ENCODE data around the gene STS.

- TF ChIP-seq CTCF (IDR thresholded peaks at IDR 0.05; ENCODE audit: extremely low read depth in 1 of 2, insufficient read depth in 1 of 2, low read depth in 1 of 2, low read length in 2 of 2) (no peak), JUN (IDR thresholded peaks at IDR 0.05; ENCODE audit: borderline replicate concordance, insufficient read depth, insufficient read length, low read depth) (no peak), POLR2A (IDR thresholded peaks at IDR 0.05; ENCODE audit: low read depth, low read length) (no peak), EZH2 (IDR thresholded peaks at IDR 0.05; ENCODE audit: borderline replicate concordance, low read depth, low read length, severe bottlenecking) (no peak), POLR2AphosphoS5 (IDR thresholded peaks at IDR 0.05; ENCODE audit: insufficient read depth, low read depth, low read length) (no peak), MAX (IDR thresholded peaks at IDR 0.05; ENCODE audit: insufficient read depth, insufficient read length) (no peak), MYC (IDR thresholded peaks at IDR 0.05; ENCODE audit: low read depth, low read length) (no peak), GATA2 (IDR thresholded peaks at IDR 0.05; ENCODE audit: insufficient read depth, insufficient read length, low read depth, low read length) (no peak), FOS (IDR thresholded peaks at IDR 0.05; ENCODE audit: borderline replicate concordance, insufficient read depth, low read length) (no peak)
Observed at GRCh38 chrX:7149411-7149810, 1.9 kb downstream of the STS start.
